Measurements from ENCODE around the gene UGT1A5.

Gene UGT1A5

GRCh38 chr2:233811087-233811486 lies 98.4 kb downstream of the UGT1A5 start:
- no peak for TF ChIP-seq CTCF (IDR thresholded peaks at IDR 0.05; ENCODE audit: low read depth, low read length)
- in situ Hi-C loops (cut with HindIII; ENCODE audit: low sequenced_read_pairs): no loop called here
- no peak for DNase-seq (ENCODE audit: low read depth, low spot score)
- no peak overlapping the region for H3K4me3 ChIP-seq (ENCODE audit: low read depth, low read length)

DNA sequence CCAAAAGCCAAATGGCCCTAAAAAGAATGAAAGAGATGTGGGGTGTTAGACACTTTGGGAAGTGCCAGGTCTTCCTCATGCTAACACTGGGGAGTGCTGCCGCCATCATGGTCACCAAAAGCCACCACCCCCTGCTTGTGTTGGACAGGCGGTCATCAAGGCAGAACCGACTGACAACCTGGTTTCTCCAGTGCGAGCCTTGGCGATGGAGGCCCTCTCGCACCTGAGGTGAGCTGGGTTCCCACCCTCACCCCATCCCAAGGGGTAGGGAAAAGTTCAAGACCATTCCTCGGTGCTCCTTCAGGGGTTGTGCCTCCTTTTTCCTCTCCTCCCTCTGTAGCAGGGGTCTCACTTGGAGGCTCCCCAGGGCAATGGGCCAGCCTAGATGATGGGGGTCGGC lies 99.0 kb downstream of the UGT1A5 start:
- DNase-seq (ENCODE audit: low read depth, low spot score): no peak
- no peak for TF ChIP-seq CTCF (IDR thresholded peaks at IDR 0.05; ENCODE audit: low read depth, low read length)
- H3K4me3 ChIP-seq (ENCODE audit: low read depth, low read length): no peak overlapping the region
- in situ Hi-C loops (cut with HindIII; ENCODE audit: low sequenced_read_pairs): no loop called here

DNA sequence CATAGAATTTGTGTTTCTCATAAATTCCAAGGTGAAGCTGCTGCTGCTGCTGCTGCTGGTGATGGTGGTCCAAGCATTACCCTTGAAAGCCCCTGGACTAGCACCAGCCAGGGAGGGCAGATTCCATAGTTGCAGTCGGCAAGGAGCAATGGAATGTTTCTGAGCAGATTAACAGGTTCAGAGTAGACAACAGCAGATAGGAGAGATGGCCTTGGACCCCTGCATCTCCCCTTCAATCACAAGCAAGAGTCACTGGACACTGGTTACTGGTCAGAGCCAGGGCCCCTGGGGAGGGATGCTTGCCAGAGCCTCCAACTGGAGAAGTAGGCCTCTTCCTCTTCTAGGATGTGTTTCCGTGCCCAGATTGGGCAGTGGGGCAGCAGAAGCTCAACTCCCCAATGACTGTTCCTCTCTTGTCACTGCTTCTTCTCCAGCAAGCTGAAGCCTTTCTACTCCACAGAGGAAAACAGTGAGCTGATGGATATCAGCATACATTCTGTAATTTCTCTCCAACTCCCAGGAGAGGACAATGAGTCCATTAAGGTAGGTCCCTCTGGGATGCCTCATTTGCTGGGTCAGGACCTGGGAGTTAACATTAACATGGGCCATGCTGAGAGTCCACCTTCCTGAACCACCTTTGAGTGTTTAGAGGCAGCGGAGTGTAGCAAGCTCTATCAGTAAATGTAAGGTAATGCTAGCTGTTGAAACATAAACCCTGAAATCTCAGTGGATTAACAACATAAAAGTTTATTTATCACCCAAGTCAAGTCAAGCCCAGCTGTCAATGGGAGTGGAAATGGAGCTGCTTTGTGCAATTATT lies 100.7 kb downstream of the UGT1A5 start:
- no peak overlapping the region for H3K4me3 ChIP-seq (ENCODE audit: low read depth, low read length)
- in situ Hi-C loops (cut with HindIII; ENCODE audit: low sequenced_read_pairs): no loop called here
- no peak for TF ChIP-seq CTCF (IDR thresholded peaks at IDR 0.05; ENCODE audit: low read depth, low read length)
- no peak for DNase-seq (ENCODE audit: low read depth, low spot score)

DNA sequence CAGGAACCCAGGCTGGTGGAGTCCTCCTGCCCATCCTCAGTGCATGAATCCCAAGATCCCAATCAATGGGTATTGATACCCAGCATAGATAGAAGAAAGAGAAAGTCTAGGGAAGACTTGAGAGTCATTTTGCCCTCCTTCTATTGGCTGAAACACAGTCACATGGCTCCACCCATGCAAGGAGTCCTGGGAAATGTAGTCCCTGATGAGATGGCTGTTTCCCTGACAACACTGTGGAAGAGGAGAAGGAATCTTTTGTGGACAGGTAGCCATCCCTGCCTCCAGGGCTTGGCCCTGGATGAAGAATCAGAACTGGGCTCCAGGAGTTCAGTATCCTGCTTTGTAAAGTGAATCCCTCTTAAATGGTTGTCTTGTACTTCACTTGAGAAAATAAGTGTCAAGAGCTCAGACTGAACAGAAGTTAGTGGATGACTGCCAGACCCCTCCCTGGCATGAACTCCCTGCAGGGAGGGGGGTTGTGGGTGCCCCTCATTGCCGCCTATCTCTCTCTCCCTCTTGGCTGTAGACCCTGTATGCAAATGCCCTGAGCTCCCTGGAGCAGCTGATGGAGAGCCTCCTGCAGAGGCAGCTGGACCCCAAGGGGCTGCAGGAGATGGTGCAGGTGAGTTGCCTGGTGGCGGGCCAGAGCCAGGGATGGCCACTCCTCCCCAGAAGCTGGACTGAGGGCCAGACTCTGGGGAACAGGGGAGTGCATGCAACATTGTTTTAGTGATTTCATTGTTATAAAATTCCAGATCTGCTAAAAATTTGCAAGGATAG lies 101.5 kb downstream of the UGT1A5 start:
- in situ Hi-C loops (cut with HindIII; ENCODE audit: low sequenced_read_pairs): no loop called here
- no peak for DNase-seq (ENCODE audit: low read depth, low spot score)

GRCh38 chr2:233815861-233816260 lies 103.2 kb downstream of the UGT1A5 start:
- in situ Hi-C loops (cut with HindIII; ENCODE audit: low sequenced_read_pairs): no loop called here
- H3K4me3 ChIP-seq (ENCODE audit: low read depth, low read length): no peak overlapping the region
- DNase-seq (ENCODE audit: low read depth, low spot score): no peak
- no peak for TF ChIP-seq CTCF (IDR thresholded peaks at IDR 0.05; ENCODE audit: low read depth, low read length)

More for the DNA sequence above, 101.5 kb downstream of the UGT1A5 start:
- no peak for TF ChIP-seq CTCF (IDR thresholded peaks at IDR 0.05; ENCODE audit: low read depth, low read length)
- no peak overlapping the region for H3K4me3 ChIP-seq (ENCODE audit: low read depth, low read length)

DNA sequence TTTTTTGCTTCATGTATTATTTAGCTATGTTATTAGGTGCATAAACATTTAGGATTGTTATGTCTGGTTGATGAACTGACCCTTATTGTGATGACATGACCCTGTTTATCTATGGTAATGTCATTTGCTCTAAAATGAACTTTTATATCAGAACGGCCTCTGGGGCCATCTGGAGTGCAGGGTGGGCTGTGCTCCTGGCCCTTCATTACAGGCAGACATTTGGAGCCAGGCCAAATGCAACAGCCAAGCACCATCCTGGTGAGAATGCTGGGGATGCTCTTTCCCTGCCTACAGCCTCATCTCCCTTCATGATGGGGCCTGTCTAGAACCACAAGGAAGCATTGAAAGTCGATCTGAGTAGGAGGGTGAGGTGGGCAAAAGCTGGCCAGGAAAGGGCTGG lies 103.6 kb downstream of the UGT1A5 start:
- no peak for TF ChIP-seq CTCF (IDR thresholded peaks at IDR 0.05; ENCODE audit: low read depth, low read length)
- H3K4me3 ChIP-seq (ENCODE audit: low read depth, low read length): no peak overlapping the region
- in situ Hi-C loops (cut with HindIII; ENCODE audit: low sequenced_read_pairs): no loop called here
- no peak for DNase-seq (ENCODE audit: low read depth, low spot score)

All from astrocyte of the spinal cord (primary cell).